Colonic mucosa (tissue), 4 donors: ENCODE measurements around the gene ADAMTS2. TPM values are rescaled to one million over a fixed set of nuclear protein-coding genes. Genes with fewer than 3 reads are reported as not detected.
A peak's percentile ranks its signal among the peaks of the same experiment; 100 is the strongest.

ENCODE experiments used
- DNase-seq: peaks from one replicate; pipeline ENCODE4 v3.0.0-alpha.2; 2020
- H3K27ac ChIP-seq: fragments of 200-600 bp; one replicate; pipeline ENCODE4 v1.8.0; 2021
- H3K27me3 ChIP-seq: fragments of 200-600 bp; one replicate; pipeline ENCODE4 v1.8.0; 2021
- H3K36me3 ChIP-seq: fragments of 200-600 bp; one replicate; pipeline ENCODE4 v1.8.0; 2021
- H3K4me1 ChIP-seq: fragments of 200-600 bp; one replicate; pipeline ENCODE4 v1.8.0; 2021; ENCODE audit warnings: mild to moderate bottlenecking
- H3K4me3 ChIP-seq: fragments of 200-600 bp; one replicate; pipeline ENCODE4 v1.8.0; 2021
- H3K9ac ChIP-seq, 2 donors: one replicate each; pipeline ENCODE4 v1.7.0; 2013; ENCODE audit warnings: control low read depth in 2 of 2, low read depth in 2 of 2, low read length in 2 of 2
- H3K9me3 ChIP-seq: fragments of 200-600 bp; one replicate; pipeline ENCODE4 v1.8.0; 2021
- intact Hi-C: fragments of 100-400 bp; cut with DNase I; formaldehyde crosslinking; loops from one replicate; pipeline ENCODE4 v1.14.1; 2022
- total RNA-seq, 2 donors: library from RNA; stranded (reverse); fragmentation: NEBNext Ultra II Directional in 1 of 2; extraction: Animal tissue kit (Norgen Biotek cat#: 25700) in 1 of 2; gene quantifications; one replicate each; pipeline ENCODE4 v1.2.1, GENCODE V29; 2021
- TF ChIP-seq, protein P1 (sequence below): fragments of 200-600 bp; IDR thresholded peaks from one replicate; pipeline ENCODE4 v1.8.0; 2022; ENCODE audit warnings: antibody characterized with exemption, mild to moderate bottlenecking
- donor health status: healthy.
- donor health status: DM: no; HTN: no; CAD: no.
- donor health status: DM: no; HTN: no; CAD: no.

ADAMTS2 gene
- total RNA-seq, 2 donors from 2014 or later = 2.9 to 4.0 TPM

DNA sequence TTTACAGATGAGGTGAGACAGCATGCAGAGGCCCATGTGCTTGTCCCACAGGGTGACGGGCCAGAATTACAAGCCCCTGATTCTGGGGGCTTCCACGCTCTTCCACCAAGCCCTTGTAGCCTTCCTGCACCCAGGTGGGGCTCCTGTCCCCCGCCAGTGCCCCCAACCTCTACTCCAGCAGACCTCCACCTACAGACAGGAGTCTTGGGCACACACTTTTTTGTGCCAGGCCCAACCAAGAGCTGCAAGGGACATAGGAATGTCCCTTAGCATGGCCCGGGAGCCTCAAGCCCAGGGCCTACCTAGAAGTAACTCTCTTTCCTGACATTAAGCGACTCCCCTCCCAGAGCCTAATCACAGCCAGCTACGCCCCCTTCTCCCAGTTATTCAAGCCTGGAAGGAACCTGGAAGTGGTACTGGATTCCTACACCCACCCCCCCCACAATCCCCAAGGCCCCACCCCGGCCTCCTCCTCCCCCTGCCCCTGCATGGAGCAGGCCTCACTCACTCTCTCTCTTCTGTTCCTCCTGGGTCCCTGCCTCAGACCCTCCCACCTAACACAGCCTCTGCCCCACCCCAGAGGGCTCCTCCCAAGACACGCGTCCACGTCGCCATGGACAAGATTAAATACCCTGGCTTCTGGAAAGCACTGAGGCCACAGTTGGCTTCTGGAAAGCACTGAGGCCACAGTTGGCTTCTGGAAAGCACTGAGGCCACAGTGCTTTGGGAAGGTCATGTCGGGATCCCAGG is 30.5 kb downstream of the ADAMTS2 start:
- peak overlapping the region; percentile 35 to 40 for H3K9ac ChIP-seq
- no peak overlapping the region for H3K27ac ChIP-seq
- TF ChIP-seq, protein P1, sequence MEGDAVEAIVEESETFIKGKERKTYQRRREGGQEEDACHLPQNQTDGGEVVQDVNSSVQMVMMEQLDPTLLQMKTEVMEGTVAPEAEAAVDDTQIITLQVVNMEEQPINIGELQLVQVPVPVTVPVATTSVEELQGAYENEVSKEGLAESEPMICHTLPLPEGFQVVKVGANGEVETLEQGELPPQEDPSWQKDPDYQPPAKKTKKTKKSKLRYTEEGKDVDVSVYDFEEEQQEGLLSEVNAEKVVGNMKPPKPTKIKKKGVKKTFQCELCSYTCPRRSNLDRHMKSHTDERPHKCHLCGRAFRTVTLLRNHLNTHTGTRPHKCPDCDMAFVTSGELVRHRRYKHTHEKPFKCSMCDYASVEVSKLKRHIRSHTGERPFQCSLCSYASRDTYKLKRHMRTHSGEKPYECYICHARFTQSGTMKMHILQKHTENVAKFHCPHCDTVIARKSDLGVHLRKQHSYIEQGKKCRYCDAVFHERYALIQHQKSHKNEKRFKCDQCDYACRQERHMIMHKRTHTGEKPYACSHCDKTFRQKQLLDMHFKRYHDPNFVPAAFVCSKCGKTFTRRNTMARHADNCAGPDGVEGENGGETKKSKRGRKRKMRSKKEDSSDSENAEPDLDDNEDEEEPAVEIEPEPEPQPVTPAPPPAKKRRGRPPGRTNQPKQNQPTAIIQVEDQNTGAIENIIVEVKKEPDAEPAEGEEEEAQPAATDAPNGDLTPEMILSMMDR = no peak
- H3K36me3 ChIP-seq = no peaks in the 10 kb centered on the region
- H3K27me3 ChIP-seq = no peaks in the 10 kb centered on the region
- H3K9me3 ChIP-seq = no peaks in the 10 kb centered on the region
- no peak for DNase-seq
- H3K4me1 ChIP-seq = no peaks in the 10 kb centered on the region
- no peak overlapping the region for H3K4me3 ChIP-seq
- intact Hi-C loops = no loop called here

DNA sequence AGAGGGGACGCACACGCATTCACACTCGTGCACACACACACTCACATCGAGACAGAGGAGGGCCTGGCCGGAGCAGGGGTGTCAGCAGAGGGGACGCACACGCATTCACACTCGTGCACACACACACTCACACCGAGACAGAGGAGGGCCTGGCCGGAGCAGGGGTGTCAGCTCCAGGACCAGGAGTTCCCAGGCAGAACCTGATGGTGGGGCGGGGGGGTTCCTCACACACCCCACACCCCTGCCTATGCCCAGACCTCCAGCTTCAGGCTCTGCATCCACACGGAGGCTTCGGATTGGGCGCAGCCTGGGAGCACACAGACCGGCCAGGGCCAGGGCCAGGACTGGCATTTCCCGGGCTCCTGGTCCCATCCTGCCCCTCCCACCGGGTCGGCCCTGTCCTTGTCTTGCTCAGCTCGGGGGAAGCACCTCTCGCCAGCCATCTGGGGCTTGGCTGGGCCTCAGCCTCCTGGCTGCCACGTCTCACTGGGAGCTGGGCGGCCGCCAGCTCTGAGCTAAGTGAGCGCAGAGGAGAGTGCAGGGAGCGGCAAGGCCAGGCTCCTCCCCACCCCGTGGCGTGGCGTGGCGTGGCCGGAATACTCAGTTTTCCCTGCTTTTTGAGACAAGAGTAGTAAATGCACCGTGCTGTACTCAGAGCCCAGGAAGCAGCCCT is 31.3 kb downstream of the ADAMTS2 start:
- Histone ChIP-seq H3K9me3 (no peaks in the 10 kb centered on the region), H3K27me3 (no peaks in the 10 kb centered on the region), H3K36me3 (no peaks in the 10 kb centered on the region), H3K9ac (peak overlapping the region; percentile 35 to 40), H3K4me1 (no peaks in the 10 kb centered on the region), H3K27ac (no peak overlapping the region), H3K4me3 (no peak overlapping the region)
- DNase-seq = peak; percentile 63
- TF ChIP-seq, protein P1 = no peak
- intact Hi-C loops = no loop called here

DNA sequence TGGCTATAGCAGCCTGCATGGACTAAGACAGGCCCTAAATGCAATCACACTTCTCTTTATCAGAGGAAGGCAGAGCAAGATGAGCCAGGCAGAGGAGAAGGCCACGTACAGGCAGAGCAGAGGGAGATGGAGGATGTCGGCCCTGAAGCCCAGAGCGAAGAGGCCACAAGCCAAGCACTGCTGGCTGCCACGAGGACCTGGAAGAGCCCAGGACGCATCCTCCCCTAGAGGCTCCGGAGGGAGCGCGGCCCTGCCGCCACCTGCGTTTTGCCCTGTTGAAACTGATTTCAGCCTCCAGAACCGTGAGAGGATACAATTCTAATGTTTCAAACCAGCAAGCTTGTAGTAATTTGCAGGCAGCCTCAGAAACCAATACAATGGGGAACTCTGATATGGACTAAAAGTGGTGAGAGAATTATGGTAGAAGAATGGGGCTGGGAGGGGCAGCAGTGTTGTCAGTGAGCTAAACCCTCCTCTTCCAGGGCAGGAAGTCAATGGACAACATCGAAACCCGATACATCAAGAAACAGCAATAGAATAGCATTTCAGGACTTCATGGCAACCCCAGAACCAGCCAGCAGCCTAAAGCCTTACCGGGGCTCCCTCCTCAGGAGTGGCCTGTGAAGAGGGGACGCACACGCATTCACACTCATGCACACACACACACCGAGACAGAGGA is 32.6 kb downstream of the ADAMTS2 start:
- no peak overlapping the region for H3K9ac ChIP-seq
- no peaks in the 10 kb centered on the region for H3K9me3 ChIP-seq
- no peak overlapping the region for H3K27ac ChIP-seq
- intact Hi-C loops = no loop called here
- TF ChIP-seq, protein P1 = no peak
- H3K4me1 ChIP-seq = no peaks in the 10 kb centered on the region
- no peak for DNase-seq
- no peaks in the 10 kb centered on the region for H3K36me3 ChIP-seq
- no peak overlapping the region for H3K4me3 ChIP-seq
- H3K27me3 ChIP-seq = no peaks in the 10 kb centered on the region

DNA sequence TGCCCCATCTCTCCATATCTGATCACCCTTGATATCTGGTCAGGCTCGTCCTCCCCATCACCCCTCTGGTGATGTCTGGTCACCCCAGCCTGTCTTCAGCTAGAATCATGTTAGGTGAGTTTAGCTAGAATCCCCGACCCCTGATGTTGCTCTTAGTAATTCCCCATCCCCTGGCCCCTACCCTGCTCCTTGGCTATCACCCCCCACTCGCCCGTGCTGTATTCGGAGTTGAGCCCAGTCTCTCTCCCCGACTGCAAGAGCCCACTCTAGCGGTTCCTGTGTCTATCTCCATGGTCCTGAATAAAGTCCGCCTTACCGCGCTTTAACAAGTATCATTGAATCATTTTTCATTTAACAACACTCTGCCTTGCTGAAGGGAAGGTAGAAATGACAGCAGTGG is 33.7 kb downstream of the ADAMTS2 start:
- Histone ChIP-seq H3K4me3 (no peak overlapping the region), H3K9me3 (no peaks in the 10 kb centered on the region), H3K27ac (no peak overlapping the region), H3K27me3 (no peaks in the 10 kb centered on the region), H3K4me1 (no peaks in the 10 kb centered on the region), H3K36me3 (no peaks in the 10 kb centered on the region), H3K9ac (no peak overlapping the region)
- TF ChIP-seq, protein P1 = no peak
- intact Hi-C loops = no loop called here
- no peak for DNase-seq

DNA sequence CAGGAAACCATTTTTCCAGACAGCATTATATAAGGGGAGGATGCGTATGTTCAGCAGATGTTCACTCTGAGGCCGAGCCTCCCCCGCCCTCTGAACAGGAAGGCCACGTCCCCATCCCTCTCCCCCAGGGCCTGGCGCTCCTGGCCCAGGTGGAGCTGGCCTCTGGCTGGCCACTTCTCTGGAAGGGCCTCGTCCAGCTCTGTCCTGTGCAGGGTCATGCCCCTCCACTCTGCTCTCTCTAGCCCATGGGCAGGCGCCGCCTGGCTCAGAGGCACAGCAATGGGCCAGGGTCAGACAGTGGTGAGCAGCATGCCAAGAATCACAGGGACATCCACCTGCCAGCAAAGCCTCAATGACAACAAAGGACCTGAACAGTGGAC is 34.2 kb downstream of the ADAMTS2 start:
- H3K4me3 ChIP-seq = no peak overlapping the region
- no peaks in the 10 kb centered on the region for H3K4me1 ChIP-seq
- TF ChIP-seq, protein P1 = no peak
- no peaks in the 10 kb centered on the region for H3K27me3 ChIP-seq
- no peaks in the 10 kb centered on the region for H3K36me3 ChIP-seq
- H3K27ac ChIP-seq = no peak overlapping the region
- H3K9ac ChIP-seq = no peak overlapping the region
- intact Hi-C loops = no loop called here
- H3K9me3 ChIP-seq = no peaks in the 10 kb centered on the region
- no peak for DNase-seq
